Measurements from ENCODE around the gene RERG.

DNA sequence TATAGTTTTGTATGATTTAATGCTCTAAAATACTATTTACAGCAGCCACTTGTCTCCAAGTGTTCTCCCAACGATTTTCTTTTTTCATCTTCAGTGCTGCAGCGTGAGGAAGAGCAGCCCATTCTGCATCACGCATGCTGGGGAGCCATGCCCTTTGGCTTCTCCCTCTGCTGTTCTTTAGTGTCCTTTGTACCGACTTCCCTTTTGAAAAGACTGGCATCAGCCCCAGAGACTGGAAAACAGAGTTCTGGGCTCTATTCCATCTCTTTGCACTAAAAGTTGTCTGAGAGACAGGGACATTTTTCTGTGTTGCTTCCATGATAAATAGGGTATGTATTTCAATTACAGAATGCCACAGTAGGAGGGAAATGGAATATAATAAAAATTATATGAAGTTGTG is 105.1 kb downstream of the RERG start:
- no peak for TF ChIP-seq TAF1 (IDR thresholded peaks at IDR 0.05; ENCODE audit: low read depth, low read length)
- TF ChIP-seq POLR2AphosphoS5 (IDR thresholded peaks at IDR 0.05; ENCODE audit: low read depth, low read length) = no peak
- no peak for TF ChIP-seq POLR2A (IDR thresholded peaks at IDR 0.05; ENCODE audit: low read depth, low read length)
- no peak for TF ChIP-seq PAX5 (IDR thresholded peaks at IDR 0.05; ENCODE audit: insufficient read depth, low read length, severe bottlenecking)
